Left lung (tissue), 10 donors: Measurements from ENCODE around the gene ZNF236. TPM values are rescaled to one million over a fixed set of nuclear protein-coding genes. Genes with fewer than 3 reads are reported as not detected.
A peak's percentile ranks its signal among the peaks of the same experiment; 100 is the strongest.

Experiments
- ATAC-seq: fragments of 200-7000 bp; cut with Tn5 transposase; one replicate; pipeline ENCODE4 v1.9.1; 2020; ENCODE audit warnings: moderate library complexity
- DNase-seq, 4 donors: peaks; one replicate each; pipeline ENCODE4 v3.0.0-alpha.2; 2013 to 2020
- H3K27ac ChIP-seq, 2 donors: fragments of 200-600 bp; sonication (generic) in 1 of 2; one replicate each; pipeline versions ENCODE4 v1.5.0 to v1.8.0; 2020 to 2021
- H3K27me3 ChIP-seq, 2 donors: fragments of 200-600 bp; sonication (generic) in 1 of 2; one replicate each; pipeline versions ENCODE4 v1.5.0 to v1.8.0; 2020 to 2021
- H3K36me3 ChIP-seq, 2 donors: fragments of 200-600 bp; sonication (generic) in 1 of 2; one replicate each; pipeline versions ENCODE4 v1.5.0 to v1.8.0; 2020 to 2021
- H3K4me1 ChIP-seq, 2 donors: fragments of 200-600 bp; one replicate each; pipeline ENCODE4 v1.8.0; 2021
- H3K4me3 ChIP-seq, 2 donors: fragments of 200-600 bp; sonication (generic) in 1 of 2; one replicate each; pipeline versions ENCODE4 v1.5.0 to v1.8.0; 2020 to 2021; ENCODE audit warnings: mild to moderate bottlenecking in 1 of 2
- H3K9me3 ChIP-seq, 2 donors: fragments of 200-600 bp; sonication (generic) in 1 of 2; one replicate each; pipeline versions ENCODE4 v1.5.0 to v1.8.0; 2020 to 2021
- intact Hi-C, 2 donors: fragments of 100-400 bp; cut with DNase I; formaldehyde crosslinking; loops; one replicate each; pipeline versions ENCODE4 v1.11.2 to v1.14.2; 2022
- polyA plus RNA-seq, 6 donors: library from polyadenylated mRNA; unstranded; fragments of 120-200 nt; gene quantifications; one replicate each; pipeline ENCODE4 v1.2.1, GENCODE V29; 2013; ENCODE audit not compliant: insufficient read length in 6 of 6
- total RNA-seq, 2 donors: library from RNA; stranded (reverse); fragmentation: NEBNext Ultra II Directional; extraction: Animal tissue kit (Norgen Biotek cat#: 25700); gene quantifications; one replicate each; pipeline ENCODE4 v1.2.1, GENCODE V29; 2021
- TF ChIP-seq, protein P1 (sequence below), 2 donors: fragments of 200-600 bp; sonication (generic) in 1 of 2; IDR thresholded peaks; one replicate each; pipeline versions ENCODE4 v1.5.0 to v1.8.0; 2021; ENCODE audit warnings: antibody characterized with exemption in 2 of 2
- donor health status: DM: no; HTN: yes; CAD: no.
- donor health status: DM: no; HTN: no; CAD: no.

ZNF236 gene
- total and polyA plus RNA-seq, 8 donors = 10.9 to 15.1 (median 12.5) TPM

DNA sequence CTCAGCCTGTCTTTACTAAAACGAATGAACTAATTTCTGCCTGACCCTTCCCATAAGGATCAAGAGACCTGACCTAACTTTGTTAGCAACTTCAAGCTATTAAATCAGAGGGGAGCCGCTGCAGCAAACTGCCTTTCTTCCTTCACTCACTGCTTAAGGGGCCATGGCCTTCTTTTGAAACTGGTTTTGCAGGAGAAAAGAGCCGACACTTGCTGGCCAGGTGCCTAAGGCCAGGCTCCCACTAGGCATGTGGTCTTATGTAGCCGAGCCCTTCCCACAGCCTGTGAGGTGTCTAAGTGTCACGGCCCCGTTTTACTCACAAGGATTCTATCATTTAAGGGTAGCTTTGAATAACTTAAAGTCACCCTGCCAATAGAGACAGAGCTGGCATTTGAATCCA is 130.8 kb downstream of the ZNF236 start:
- peak; percentile 64 for ATAC-seq

DNA sequence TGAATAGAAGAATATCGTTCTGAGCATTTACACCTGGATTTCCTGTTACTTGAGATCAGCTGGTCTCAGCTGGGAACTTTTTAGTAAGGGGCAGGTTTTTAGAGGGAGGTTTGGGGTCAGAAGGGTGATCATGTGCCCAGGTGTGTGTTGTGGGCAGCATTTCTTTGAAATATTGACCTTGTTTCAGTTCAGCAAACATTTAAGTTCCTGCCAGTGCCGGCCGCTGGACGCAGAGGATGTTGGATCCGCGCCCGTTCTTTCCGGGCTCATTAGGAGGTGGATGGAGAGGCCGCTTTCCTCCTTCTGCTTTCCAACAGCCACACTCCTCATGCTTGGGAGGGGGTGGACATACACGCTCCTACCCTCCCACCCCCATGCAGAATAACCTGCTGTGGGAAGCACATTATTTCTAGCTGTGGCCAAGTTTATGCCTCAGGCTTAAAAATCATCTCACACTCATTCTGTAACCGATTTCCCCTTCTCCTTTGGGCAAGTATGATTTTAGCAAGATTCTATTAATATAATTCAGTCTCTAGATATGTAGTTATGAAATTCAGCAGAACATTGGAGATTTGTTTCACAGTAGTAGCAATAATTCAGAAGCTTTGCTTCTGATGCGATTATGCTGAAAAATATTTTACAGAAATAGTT is 131.4 kb downstream of the ZNF236 start:
- intact Hi-C loops = no loop called here
- TF ChIP-seq, protein P1, sequence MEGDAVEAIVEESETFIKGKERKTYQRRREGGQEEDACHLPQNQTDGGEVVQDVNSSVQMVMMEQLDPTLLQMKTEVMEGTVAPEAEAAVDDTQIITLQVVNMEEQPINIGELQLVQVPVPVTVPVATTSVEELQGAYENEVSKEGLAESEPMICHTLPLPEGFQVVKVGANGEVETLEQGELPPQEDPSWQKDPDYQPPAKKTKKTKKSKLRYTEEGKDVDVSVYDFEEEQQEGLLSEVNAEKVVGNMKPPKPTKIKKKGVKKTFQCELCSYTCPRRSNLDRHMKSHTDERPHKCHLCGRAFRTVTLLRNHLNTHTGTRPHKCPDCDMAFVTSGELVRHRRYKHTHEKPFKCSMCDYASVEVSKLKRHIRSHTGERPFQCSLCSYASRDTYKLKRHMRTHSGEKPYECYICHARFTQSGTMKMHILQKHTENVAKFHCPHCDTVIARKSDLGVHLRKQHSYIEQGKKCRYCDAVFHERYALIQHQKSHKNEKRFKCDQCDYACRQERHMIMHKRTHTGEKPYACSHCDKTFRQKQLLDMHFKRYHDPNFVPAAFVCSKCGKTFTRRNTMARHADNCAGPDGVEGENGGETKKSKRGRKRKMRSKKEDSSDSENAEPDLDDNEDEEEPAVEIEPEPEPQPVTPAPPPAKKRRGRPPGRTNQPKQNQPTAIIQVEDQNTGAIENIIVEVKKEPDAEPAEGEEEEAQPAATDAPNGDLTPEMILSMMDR (IDR thresholded peaks at IDR 0.05) = no peak
- Histone ChIP-seq H3K4me3 (no peak overlapping the region), H3K4me1 (peaks cover 9 to 25% of the 10 kb centered on the region in 2 donors), H3K9me3 (no peaks in the 10 kb centered on the region), H3K27me3 (no peaks in the 10 kb centered on the region), H3K36me3 (peaks cover 0 to 62% of the 10 kb centered on the region in 2 donors), H3K27ac (peak overlapping the region; percentile 59 to 64)
- ATAC-seq (peak; percentile 75), DNase-seq (peak; percentile 52 to 88 (median 84))

More for the DNA sequence above, 130.8 kb downstream of the ZNF236 start:
- no peaks in the 10 kb centered on the region for H3K27me3 ChIP-seq
- TF ChIP-seq, protein P1 (IDR thresholded peaks at IDR 0.05) = no peak
- H3K36me3 ChIP-seq = peaks cover 0 to 62% of the 10 kb centered on the region in 2 donors
- peak in 1 of 4 donors; percentile 70 for DNase-seq
- no peak overlapping the region for H3K4me3 ChIP-seq
- peak overlapping the region; percentile 59 to 64 for H3K27ac ChIP-seq
- H3K9me3 ChIP-seq = no peaks in the 10 kb centered on the region
- intact Hi-C loops = no loop called here
- H3K4me1 ChIP-seq = peaks cover 9 to 19% of the 10 kb centered on the region in 2 donors

DNA sequence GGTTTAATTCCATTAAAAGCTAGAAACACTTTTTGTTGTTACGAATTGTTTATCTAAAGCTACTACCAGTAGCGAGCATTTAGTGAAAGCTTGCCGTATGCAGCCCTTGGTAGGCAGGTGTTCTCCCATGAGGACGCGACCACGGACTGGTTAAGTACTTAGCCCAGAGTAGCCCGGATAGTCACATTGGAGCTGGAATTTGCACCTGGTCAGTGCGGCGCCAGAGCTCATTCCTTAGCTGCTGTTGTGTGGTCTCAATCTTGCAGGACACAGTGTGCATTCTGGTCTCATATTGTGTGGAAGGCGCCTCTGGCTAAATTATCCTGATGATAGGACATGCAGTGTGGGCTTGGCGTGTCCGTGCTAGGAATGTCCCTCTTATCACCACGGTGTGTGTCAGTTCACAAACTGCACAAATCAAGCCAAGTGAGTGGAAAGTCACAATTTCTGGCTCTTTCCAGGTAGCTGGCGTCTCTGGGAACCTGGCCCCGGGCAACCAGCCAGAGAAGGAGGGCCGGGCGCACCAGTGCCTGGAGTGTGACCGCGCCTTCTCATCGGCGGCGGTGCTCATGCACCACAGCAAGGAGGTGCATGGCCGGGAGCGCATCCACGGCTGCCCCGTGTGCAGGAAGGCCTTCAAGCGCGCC is 133.3 kb downstream of the ZNF236 start:
- H3K4me1 ChIP-seq = peaks cover 13 to 30% of the 10 kb centered on the region in 2 donors

DNA sequence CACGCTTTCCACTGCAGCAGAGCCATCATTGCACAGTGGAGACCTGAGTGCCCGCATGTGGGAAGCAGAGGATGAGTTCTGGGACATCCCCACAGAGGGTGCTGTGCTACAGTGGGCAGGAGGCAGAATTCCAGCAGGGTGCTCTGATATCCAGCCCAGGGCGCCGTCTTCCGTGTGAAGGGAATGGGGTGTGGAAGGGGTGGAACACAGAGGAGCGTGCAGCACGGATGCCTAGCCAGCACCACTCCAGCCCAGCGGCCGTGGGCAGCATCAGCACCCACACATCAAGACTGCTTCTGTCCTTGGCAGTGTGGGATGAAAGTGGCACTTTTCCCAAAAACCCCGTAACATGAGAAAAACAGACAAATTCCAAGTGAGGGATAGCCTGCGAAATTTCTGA is 134.3 kb downstream of the ZNF236 start:
- Histone ChIP-seq H3K27ac (no peak overlapping the region), H3K9me3 (no peaks in the 10 kb centered on the region), H3K4me1 (peaks cover 13 to 30% of the 10 kb centered on the region in 2 donors), H3K27me3 (no peaks in the 10 kb centered on the region), H3K4me3 (no peak overlapping the region), H3K36me3 (peaks cover 0 to 64% of the 10 kb centered on the region in 2 donors)
- intact Hi-C loops = no loop called here
- DNase-seq = no peak
- TF ChIP-seq, protein P1 (IDR thresholded peaks at IDR 0.05) = no peak
- ATAC-seq = no peak

More for the DNA sequence above, 133.3 kb downstream of the ZNF236 start:
- Histone ChIP-seq H3K4me3 (no peak overlapping the region), H3K27ac (no peak overlapping the region), H3K9me3 (no peaks in the 10 kb centered on the region), H3K27me3 (no peaks in the 10 kb centered on the region), H3K36me3 (peaks cover 0 to 62% of the 10 kb centered on the region in 2 donors)
- intact Hi-C loops = no loop called here
- TF ChIP-seq, protein P1 (IDR thresholded peaks at IDR 0.05) = no peak
- ATAC-seq = peak; percentile 74
- peak in 2 of 4 donors; percentile 80 to 90 for DNase-seq
